Peyer's patch (tissue), 4 donors: Measurements from ENCODE around the gene TRABD. TPM values are rescaled to one million over a fixed set of nuclear protein-coding genes. Genes with fewer than 3 reads are reported as not detected.
A peak's percentile ranks its signal among the peaks of the same experiment; 100 is the strongest.

Experiments
- DNase-seq, 3 donors: peaks; one replicate each; pipeline ENCODE4 v3.0.0-alpha.2; 2017 to 2019
- H3K27ac ChIP-seq, 4 donors: fragments of 200-600 bp; sonication (generic); one replicate each; pipeline ENCODE4 v1.5.1; 2016 to 2019
- H3K27me3 ChIP-seq, 2 donors: fragments of 200-600 bp; sonication (generic); one replicate each; pipeline ENCODE4 v1.5.1; 2019
- H3K36me3 ChIP-seq, 3 donors: fragments of 200-600 bp; sonication (generic); one replicate each; pipeline ENCODE4 v1.5.1; 2016 to 2019
- H3K4me1 ChIP-seq, 4 donors: fragments of 200-600 bp; sonication (generic); one replicate each; pipeline ENCODE4 v1.5.1; 2016 to 2019
- H3K4me3 ChIP-seq, 4 donors: fragments of 200-600 bp; sonication (generic); 1 replicate in 3 of 4; 2 replicates in 1 of 4; pipeline ENCODE4 v1.5.1; 2016 to 2019; ENCODE audit warnings: mild to moderate bottlenecking in 1 of 4
- H3K9me3 ChIP-seq, 4 donors: fragments of 200-600 bp; sonication (generic); one replicate each; pipeline ENCODE4 v1.5.1; 2016 to 2019; ENCODE audit warnings: mild to moderate bottlenecking in 1 of 4
- POLR2A ChIP-seq, 2 donors: fragments of 450-650 bp; IDR thresholded peaks; one replicate each; pipeline ENCODE4 v1.5.1; 2017; ENCODE audit warnings: antibody characterized with exemption in 2 of 2, mild to moderate bottlenecking in 2 of 2, moderate library complexity in 2 of 2
- total RNA-seq, 4 donors: library from RNA; depleted of rRNA; stranded (reverse); fragments of >200 nt; gene quantifications; one replicate each; pipeline ENCODE4 v1.1.0, GENCODE V29; 2016
- TF ChIP-seq, protein P1 (sequence below), 6 experiments: fragments of 450-650 bp in 4 of 6; fragments of 200-600 bp in 2 of 6; sonication (generic) in 1 of 6; IDR thresholded peaks; one replicate each; pipeline ENCODE4 v1.5.1; 2017 to 2019; ENCODE audit warnings: antibody characterized with exemption in 6 of 6, mild to moderate bottlenecking in 3 of 6, moderate library complexity in 1 of 6

TRABD gene
- total RNA-seq, 4 donors from 2014 or later: 44.0 to 111 (median 86.3) TPM

DNA sequence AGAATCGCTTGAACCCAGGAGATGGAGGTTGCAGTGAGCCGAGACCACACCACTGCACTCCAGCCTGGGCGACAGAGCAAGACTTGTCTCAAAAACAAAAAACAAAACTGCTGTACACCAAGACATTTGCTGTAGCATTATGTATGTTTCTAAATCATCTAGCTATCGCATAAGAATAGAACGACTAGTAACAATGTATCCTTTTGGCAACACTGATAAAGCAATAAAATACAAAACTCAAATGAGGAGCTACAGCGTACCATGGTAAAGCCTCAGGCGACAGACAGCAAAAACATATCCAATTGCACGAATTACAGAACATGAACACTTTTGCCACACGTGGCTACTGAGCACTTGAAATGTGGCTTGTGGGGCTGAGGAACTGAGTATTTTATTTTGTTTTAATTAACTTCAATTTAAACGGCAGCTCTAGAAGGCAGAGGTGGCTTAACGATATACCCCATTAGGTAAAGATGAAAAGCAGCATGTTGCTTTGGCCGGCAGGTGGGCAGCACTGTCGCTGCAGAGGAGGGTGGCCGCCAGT is 56.8 kb downstream of the TRABD start:
- H3K27ac ChIP-seq: no peak overlapping the region
- H3K9me3 ChIP-seq: no peaks in the 10 kb centered on the region
- peaks cover 0 to 28% (median 0%) of the 10 kb centered on the region in 3 donors for H3K36me3 ChIP-seq
- peak overlapping the region; percentile 77 to 89 (median 88) for H3K4me3 ChIP-seq
- no peaks in the 10 kb centered on the region for H3K27me3 ChIP-seq
- no peak for DNase-seq
- no peak for TF ChIP-seq POLR2A (IDR thresholded peaks at IDR 0.05)
- TF ChIP-seq, protein P1, sequence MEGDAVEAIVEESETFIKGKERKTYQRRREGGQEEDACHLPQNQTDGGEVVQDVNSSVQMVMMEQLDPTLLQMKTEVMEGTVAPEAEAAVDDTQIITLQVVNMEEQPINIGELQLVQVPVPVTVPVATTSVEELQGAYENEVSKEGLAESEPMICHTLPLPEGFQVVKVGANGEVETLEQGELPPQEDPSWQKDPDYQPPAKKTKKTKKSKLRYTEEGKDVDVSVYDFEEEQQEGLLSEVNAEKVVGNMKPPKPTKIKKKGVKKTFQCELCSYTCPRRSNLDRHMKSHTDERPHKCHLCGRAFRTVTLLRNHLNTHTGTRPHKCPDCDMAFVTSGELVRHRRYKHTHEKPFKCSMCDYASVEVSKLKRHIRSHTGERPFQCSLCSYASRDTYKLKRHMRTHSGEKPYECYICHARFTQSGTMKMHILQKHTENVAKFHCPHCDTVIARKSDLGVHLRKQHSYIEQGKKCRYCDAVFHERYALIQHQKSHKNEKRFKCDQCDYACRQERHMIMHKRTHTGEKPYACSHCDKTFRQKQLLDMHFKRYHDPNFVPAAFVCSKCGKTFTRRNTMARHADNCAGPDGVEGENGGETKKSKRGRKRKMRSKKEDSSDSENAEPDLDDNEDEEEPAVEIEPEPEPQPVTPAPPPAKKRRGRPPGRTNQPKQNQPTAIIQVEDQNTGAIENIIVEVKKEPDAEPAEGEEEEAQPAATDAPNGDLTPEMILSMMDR (IDR thresholded peaks at IDR 0.05): no peak
- H3K4me1 ChIP-seq: peaks cover 4 to 53% (median 28%) of the 10 kb centered on the region in 4 donors

DNA sequence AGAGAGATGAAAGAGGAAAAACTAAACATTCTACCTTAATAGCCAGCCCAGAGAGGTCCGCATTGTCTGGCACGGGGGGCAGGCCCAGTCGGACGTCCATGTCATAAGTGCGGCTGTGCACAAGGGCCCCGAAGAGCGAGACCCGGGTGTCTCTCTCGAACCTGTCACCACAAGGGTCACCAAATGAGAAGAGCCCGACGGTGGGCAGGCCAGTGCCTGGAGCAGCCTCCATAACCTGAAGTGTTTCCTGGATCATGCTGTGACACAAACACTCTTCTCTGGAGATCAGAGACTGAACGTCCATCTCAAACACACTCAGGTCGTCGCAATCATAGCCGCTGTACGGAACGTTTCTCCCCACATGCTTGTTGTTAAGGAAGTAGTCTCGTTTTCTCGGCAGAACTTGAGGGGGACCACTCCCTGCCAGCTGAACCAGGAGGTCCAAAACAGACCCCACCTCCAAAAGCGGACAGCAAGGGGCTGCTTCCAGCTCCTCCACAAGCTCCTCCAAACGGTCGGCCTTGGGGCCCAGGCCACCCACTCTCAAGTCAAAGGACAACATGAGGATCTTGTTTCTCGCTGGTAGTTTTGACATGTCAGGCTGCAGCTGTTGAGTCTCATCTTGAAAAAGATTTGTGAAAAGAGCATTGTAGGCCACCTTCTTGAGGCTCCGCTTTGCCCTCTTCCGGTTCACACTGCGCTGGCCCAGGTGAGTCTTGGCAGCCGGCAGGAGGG is 58.1 kb downstream of the TRABD start:
- Histone ChIP-seq H3K4me3 (peak overlapping the region; percentile 77 to 89 (median 88)), H3K36me3 (peaks cover 0 to 26% (median 0%) of the 10 kb centered on the region in 3 donors), H3K27ac (peak overlapping the region; percentile 94 to 98 (median 95)), H3K27me3 (no peaks in the 10 kb centered on the region), H3K9me3 (no peaks in the 10 kb centered on the region), H3K4me1 (peaks cover 4 to 66% (median 30%) of the 10 kb centered on the region in 4 donors)
- DNase-seq: no peak
- TF ChIP-seq, protein P1 (IDR thresholded peaks at IDR 0.05): no peak
- TF ChIP-seq POLR2A (IDR thresholded peaks at IDR 0.05): no peak

GRCh38 chr22:50244420-50245213 is 58.9 kb downstream of the TRABD start, which contains the start of gene TUBGCP6:
TSS of gene TUBGCP6 (minus strand) at chr22:50245023. CDS start at chr22:50244459, 564 bp downstream.
- Histone ChIP-seq H3K4me1 (peaks cover 5 to 74% (median 34%) of the 10 kb centered on the region in 4 donors), H3K4me3 (peak within 1 kb of the TSS; percentile 77 to 89 (median 88)), H3K9me3 (no peaks in the 10 kb centered on the region), H3K27me3 (no peaks in the 10 kb centered on the region), H3K36me3 (peaks cover 0 to 18% (median 0%) of the 10 kb centered on the region in 3 donors), H3K27ac (peak within 1 kb of the TSS; percentile 94 to 98 (median 95))
- DNase-seq: peak; percentile 95 to 98 (median 97)
- TF ChIP-seq, protein P1 (IDR thresholded peaks at IDR 0.05): peak in 5 of 6 experiments; percentile 1 to 56 (median 45)
- peak; percentile 77 for TF ChIP-seq POLR2A (IDR thresholded peaks at IDR 0.05)

GRCh38 chr22:50245214-50246072 is 59.7 kb downstream of the TRABD start:
- DNase-seq: no peak
- TF ChIP-seq POLR2A (IDR thresholded peaks at IDR 0.05): no peak
- TF ChIP-seq, protein P1 (IDR thresholded peaks at IDR 0.05): no peak
- H3K36me3 ChIP-seq: peaks cover 0 to 13% (median 0%) of the 10 kb centered on the region in 3 donors
- no peaks in the 10 kb centered on the region for H3K27me3 ChIP-seq
- H3K4me3 ChIP-seq: peak overlapping the region; percentile 77 to 89 (median 88)
- H3K4me1 ChIP-seq: peaks cover 13 to 79% (median 43%) of the 10 kb centered on the region in 4 donors
- no peaks in the 10 kb centered on the region for H3K9me3 ChIP-seq
- H3K27ac ChIP-seq: peak overlapping the region; percentile 94 to 98 (median 95)
